Muscle layer of colon (tissue), 2 donors: ENCODE measurements around the gene PRRG1.
"Not testable (repeated sequence)": the region's sequence is repeated elsewhere in the genome, so short reads cannot be mapped to it uniquely, and the experiment has no call there.

Experiments
- H3K27ac ChIP-seq: one replicate; pipeline ENCODE4 v1.7.0; 2013; ENCODE audit warnings: low read depth, mild to moderate bottlenecking, low read length, moderate library complexity
- H3K27me3 ChIP-seq, 2 donors: one replicate each; pipeline ENCODE4 v1.7.0; 2013; ENCODE audit warnings: low read length in 2 of 2, mild to moderate bottlenecking in 2 of 2; ENCODE audit not compliant: insufficient read depth in 2 of 2, control insufficient read depth in 1 of 2
- H3K36me3 ChIP-seq: one replicate; pipeline ENCODE4 v1.7.0; 2013; ENCODE audit warnings: mild to moderate bottlenecking, low read length; ENCODE audit not compliant: insufficient read depth
- H3K4me1 ChIP-seq: one replicate; pipeline ENCODE4 v1.7.0; 2013; ENCODE audit warnings: mild to moderate bottlenecking, low read length; ENCODE audit not compliant: insufficient read depth
- H3K4me3 ChIP-seq, 2 donors: one replicate each; pipeline ENCODE4 v1.7.0; 2013; ENCODE audit warnings: low read length in 2 of 2, low read depth in 1 of 2, mild to moderate bottlenecking in 1 of 2, moderate library complexity in 1 of 2
- H3K9ac ChIP-seq: one replicate; pipeline ENCODE4 v1.7.0; 2013; ENCODE audit warnings: low read length
- H3K9me3 ChIP-seq: one replicate; pipeline ENCODE4 v1.7.0; 2013; ENCODE audit warnings: mild to moderate bottlenecking, low read length
- donor health status: abdominal sarcoma.
- donor health status: Adenocarcinoma of cecum.

PRRG1 gene

DNA sequence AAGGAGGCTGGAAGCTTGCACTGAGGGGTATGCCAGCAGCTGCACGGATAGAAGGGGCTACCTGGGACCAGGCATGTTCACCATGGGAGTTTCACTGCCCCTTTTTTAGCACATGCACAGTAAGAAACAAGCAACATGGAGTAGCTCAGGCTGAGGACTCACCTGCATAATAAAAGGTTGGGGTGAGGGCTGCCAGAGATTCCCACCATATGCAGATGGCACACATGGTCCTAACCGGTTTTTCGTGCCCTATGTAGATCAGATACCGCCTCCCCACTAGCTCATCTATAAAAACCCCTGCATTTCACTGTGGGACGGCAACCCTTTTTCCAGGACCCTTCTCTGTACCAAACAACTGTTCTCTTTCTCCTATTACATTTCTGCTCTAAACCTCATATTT, 125.3 kb downstream of the PRRG1 start:
- Histone ChIP-seq H3K9ac (no peak overlapping the region), H3K36me3 (no peaks in the 10 kb centered on the region), H3K4me3 (no peak overlapping the region), H3K4me1 (no peaks in the 10 kb centered on the region), H3K9me3 (no peaks in the 10 kb centered on the region), H3K27me3 (no peaks in the 10 kb centered on the region), H3K27ac (no peak overlapping the region)

DNA sequence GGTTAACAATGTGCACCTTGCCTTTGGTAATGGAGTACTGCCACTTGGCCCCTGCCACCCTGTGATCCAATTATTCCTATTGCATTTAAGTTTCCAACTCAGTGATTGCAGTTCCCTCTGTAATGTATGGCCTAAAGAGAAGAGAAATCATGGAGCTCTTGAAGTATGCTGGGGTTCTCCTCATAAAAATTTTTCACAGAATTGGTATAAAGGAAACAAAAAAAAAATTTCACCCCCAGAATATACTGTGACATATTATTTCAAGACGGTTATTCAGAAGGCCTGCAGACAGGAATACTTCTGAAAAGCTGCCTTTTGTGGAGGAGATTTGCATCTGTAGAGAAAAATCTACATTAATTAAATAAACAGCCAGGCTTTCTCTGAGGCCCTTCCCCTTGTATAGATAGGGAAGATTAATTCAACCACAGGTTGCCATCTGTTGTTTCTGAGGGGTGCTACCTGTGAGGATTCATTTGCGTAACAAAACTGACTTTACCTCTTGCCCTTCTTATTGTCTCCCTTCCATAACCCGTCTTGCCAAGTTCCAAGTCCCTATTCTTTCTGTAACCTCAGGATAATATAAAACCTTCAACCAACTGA, 127.5 kb downstream of the PRRG1 start:
- no peaks in the 10 kb centered on the region for H3K27me3 ChIP-seq
- H3K27ac ChIP-seq, result no peak overlapping the region
- no peak overlapping the region for H3K4me3 ChIP-seq
- no peaks in the 10 kb centered on the region for H3K4me1 ChIP-seq
- H3K9ac ChIP-seq, result no peak overlapping the region
- no peaks in the 10 kb centered on the region for H3K9me3 ChIP-seq
- no peaks in the 10 kb centered on the region for H3K36me3 ChIP-seq

- H3K27me3 ChIP-seq, H3K4me3 ChIP-seq, H3K4me1 ChIP-seq, H3K9ac ChIP-seq, H3K9me3 ChIP-seq, H3K36me3 ChIP-seq, H3K27ac ChIP-seq: not testable (repeated sequence)
These were observed 135.2 kb downstream of the PRRG1 start for GRCh38 chrX:37484335-37484734.

DNA sequence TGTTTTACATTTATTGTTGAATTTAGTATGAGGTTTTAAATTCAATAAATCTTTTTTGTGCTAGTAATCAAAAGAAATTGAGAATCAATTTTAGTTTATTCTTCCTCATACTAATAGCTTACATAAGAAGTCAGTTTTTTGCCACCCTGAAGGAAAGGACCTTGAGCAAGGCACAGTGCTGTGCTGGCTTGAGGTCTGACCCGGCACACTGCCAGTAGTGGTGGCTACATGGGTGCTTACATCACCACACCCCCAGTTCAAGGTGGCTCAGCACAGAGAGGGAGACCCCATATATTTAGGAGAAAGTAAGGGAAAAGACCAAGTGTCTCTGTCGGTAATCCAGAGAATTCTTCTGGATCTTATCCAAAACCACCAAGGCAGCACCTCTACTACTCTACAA, 136.3 kb downstream of the PRRG1 start:
- Histone ChIP-seq H3K27me3 (no peaks in the 10 kb centered on the region), H3K4me1 (no peaks in the 10 kb centered on the region), H3K4me3 (no peak overlapping the region), H3K36me3 (no peaks in the 10 kb centered on the region), H3K27ac (no peak overlapping the region), H3K9ac (no peak overlapping the region), H3K9me3 (no peaks in the 10 kb centered on the region)

DNA sequence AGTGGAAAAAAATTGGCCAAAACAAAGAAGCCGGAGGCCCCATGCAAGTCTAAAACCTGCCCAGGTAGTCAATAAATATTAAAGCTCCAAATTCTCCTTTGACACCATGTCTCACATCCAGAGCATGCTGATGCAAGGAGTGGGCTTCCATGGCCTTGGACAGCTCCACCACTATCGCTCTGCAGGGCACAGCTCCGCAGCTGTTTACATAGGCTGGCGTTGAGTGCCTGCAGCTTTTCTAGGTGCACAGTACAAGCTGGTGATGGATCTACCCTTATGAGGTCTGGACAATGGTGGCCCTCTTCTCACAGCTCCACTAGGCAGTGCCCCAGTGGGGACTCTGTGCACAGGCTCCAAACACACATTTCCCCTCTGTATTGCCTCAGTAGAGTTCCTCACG, 138.1 kb downstream of the PRRG1 start:
- no peak overlapping the region for H3K4me3 ChIP-seq

DNA sequence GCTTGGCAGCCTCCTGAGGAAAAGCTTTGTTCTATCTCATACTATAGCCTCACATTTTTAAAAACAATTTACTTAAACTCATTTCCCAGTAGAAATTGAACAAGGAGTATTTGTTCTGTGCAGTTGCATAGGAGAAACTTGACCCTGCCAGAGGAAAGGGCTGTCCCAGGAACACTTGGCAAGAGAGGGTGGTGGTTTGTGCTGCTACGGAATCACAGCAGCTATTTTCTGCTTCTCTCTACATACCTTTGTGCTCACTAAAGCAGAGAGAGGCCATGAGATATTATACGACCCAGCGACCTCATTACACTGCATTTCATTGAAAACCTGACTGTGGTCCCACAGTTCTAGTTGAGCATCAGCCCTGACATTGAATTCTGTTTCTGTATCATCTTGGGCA, 139.2 kb downstream of the PRRG1 start:
- no peak overlapping the region for H3K27ac ChIP-seq
- H3K9ac ChIP-seq, result no peak overlapping the region
- H3K9me3 ChIP-seq, result no peaks in the 10 kb centered on the region
- no peak overlapping the region for H3K4me3 ChIP-seq
- H3K27me3 ChIP-seq, result no peaks in the 10 kb centered on the region
- H3K36me3 ChIP-seq, result no peaks in the 10 kb centered on the region
- H3K4me1 ChIP-seq, result no peaks in the 10 kb centered on the region

More for the DNA sequence above, 138.1 kb downstream of the PRRG1 start:
- Histone ChIP-seq H3K9ac (no peak overlapping the region), H3K36me3 (no peaks in the 10 kb centered on the region), H3K4me1 (no peaks in the 10 kb centered on the region), H3K27ac (no peak overlapping the region), H3K9me3 (no peaks in the 10 kb centered on the region), H3K27me3 (no peaks in the 10 kb centered on the region)

DNA sequence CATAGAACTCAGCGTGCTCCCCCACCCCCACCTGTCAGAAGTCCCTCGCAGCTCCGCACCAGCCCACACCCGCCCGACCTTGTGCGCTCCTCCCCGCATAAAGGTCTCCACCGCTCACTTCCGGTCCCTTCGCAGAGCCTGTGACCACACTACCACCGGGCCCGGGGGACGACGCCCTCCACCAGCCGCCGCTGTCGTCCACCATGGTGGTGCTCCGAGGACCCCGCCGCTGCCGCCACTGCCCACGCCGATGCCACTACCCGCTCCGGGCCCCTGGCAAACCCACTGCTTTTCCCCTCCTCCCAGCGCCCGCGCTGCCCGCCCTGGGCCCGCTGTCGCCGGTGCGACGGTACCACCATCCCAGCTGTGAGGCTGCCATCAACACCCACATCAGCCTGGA, 142.5 kb downstream of the PRRG1 start:
- H3K4me1 ChIP-seq, result no peaks in the 10 kb centered on the region
- H3K27me3 ChIP-seq, result no peaks in the 10 kb centered on the region
- no peak overlapping the region for H3K9ac ChIP-seq
- no peak overlapping the region for H3K27ac ChIP-seq
- H3K36me3 ChIP-seq, result no peaks in the 10 kb centered on the region
- no peaks in the 10 kb centered on the region for H3K9me3 ChIP-seq
- H3K4me3 ChIP-seq, result no peak overlapping the region

DNA sequence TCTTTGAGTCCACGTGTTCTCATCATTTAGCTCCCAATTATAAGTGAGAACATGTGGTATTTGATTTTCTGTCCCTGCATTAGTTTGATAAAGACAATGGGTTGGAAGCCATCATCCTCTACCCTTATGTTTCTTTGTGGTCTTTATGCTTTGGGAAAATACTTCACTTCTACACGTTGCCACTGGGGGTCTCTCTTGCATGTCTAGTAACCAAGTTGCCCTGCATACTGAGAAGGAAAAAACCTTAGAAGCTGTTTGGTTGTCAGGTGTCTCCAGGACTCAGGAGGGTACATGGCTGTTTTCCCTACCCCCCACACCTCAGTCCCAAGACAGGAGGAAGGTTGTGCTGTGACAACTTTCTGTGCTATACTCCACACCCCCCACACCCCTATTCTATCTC, 146.6 kb downstream of the PRRG1 start:
- not testable (repeated sequence) for H3K9ac ChIP-seq, H3K4me3 ChIP-seq, H3K36me3 ChIP-seq, H3K27me3 ChIP-seq, H3K27ac ChIP-seq, H3K9me3 ChIP-seq, H3K4me1 ChIP-seq

- H3K4me3 ChIP-seq, H3K36me3 ChIP-seq, H3K4me1 ChIP-seq, H3K9me3 ChIP-seq, H3K27ac ChIP-seq, H3K9ac ChIP-seq, H3K27me3 ChIP-seq: not testable (repeated sequence)
These were observed 148.0 kb downstream of the PRRG1 start for GRCh38 chrX:37497126-37497525.

- H3K27me3 ChIP-seq, H3K27ac ChIP-seq, H3K36me3 ChIP-seq, H3K9me3 ChIP-seq, H3K9ac ChIP-seq, H3K4me3 ChIP-seq, H3K4me1 ChIP-seq: not testable (repeated sequence)
These were observed 149.2 kb downstream of the PRRG1 start for GRCh38 chrX:37498323-37498722.

DNA sequence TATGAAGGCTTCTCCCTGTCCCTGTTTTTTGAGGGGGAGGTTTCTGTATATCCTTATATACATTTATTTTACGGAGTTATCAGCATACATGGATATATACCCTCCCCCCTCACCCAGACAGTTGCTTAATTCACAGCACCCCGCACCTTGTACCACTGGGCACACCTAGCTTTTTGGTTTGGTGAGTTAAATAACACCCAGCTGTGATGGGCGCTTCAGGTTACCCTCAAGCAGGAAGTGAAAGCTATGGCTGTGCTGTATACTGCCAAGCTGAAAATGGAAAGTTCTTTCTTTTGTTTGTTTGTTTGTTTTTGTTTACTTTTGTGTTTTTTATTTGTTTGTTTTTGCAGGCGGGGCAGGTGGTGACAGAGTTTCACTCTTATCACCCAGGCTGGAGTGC, 150.5 kb downstream of the PRRG1 start:
- not testable (repeated sequence) for H3K27ac ChIP-seq, H3K9me3 ChIP-seq, H3K36me3 ChIP-seq, H3K4me3 ChIP-seq, H3K4me1 ChIP-seq, H3K9ac ChIP-seq, H3K27me3 ChIP-seq

DNA sequence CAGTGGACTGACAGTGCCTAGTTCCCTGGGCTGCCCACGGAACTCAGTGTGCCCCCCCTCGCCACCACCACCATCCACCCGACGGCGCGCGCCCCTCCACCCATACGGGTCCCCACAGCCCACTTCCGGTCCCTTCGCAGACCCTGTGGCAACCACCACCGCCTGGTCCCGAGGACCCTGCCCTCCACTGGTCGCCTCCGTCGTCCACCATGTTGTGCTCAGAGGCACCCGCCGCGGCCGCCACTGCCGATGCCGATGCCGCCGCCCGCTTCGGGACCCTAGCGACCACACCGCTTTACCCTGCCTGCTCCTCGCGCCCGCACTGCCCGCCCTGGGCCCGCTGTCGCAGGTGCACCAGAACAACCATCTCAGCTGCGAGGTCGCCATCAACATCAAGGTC, 155.8 kb downstream of the PRRG1 start:
- H3K4me3 ChIP-seq, result no peak overlapping the region
- H3K27ac ChIP-seq, result no peak overlapping the region
- no peaks in the 10 kb centered on the region for H3K27me3 ChIP-seq
- no peak overlapping the region for H3K9ac ChIP-seq
- H3K4me1 ChIP-seq, result no peaks in the 10 kb centered on the region
- no peaks in the 10 kb centered on the region for H3K36me3 ChIP-seq
- no peaks in the 10 kb centered on the region for H3K9me3 ChIP-seq
